Liver (tissue), 9 donors: ENCODE data around the gene DEK. TPM values are rescaled to one million over a fixed set of nuclear protein-coding genes. Genes with fewer than 3 reads are reported as not detected.

ENCODE experiments used
- DNase-seq: peaks from one replicate; pipeline ENCODE4 v3.0.0-alpha.2; 2017; ENCODE audit warnings: low spot score
- H3K27ac ChIP-seq, 2 donors: one replicate each; pipeline ENCODE4 v1.7.0; 2013; ENCODE audit warnings: inconsistent platforms in 2 of 2, low read length in 2 of 2, control low read depth in 1 of 2, low read depth in 1 of 2, mild to moderate bottlenecking in 1 of 2
- H3K27me3 ChIP-seq, 4 donors: one replicate each; pipeline versions ENCODE4 v1.6.1 to v1.7.0; 2013; ENCODE audit warnings: low read length in 3 of 4, inconsistent platforms in 1 of 4, mild to moderate bottlenecking in 1 of 4, moderate library complexity in 1 of 4; ENCODE audit not compliant: control insufficient read depth in 4 of 4, insufficient read depth in 4 of 4
- H3K36me3 ChIP-seq, 4 donors: one replicate each; pipeline versions ENCODE4 v1.6.1 to v1.7.0; 2013; ENCODE audit warnings: low read length in 3 of 4, mild to moderate bottlenecking in 3 of 4, low read depth in 1 of 4, moderate library complexity in 1 of 4; ENCODE audit not compliant: control insufficient read depth in 4 of 4, insufficient read depth in 3 of 4
- H3K4me1 ChIP-seq, 4 donors: one replicate each; pipeline versions ENCODE4 v1.6.1 to v1.7.0; 2013; ENCODE audit warnings: low read length in 3 of 4, mild to moderate bottlenecking in 3 of 4, moderate library complexity in 1 of 4; ENCODE audit not compliant: control insufficient read depth in 4 of 4, insufficient read depth in 4 of 4
- H3K4me3 ChIP-seq, 3 donors: one replicate each; pipeline versions ENCODE4 v1.6.1 to v1.7.0; 2013; ENCODE audit warnings: low read length in 3 of 3, control low read depth in 1 of 3, low read depth in 1 of 3, mild to moderate bottlenecking in 1 of 3
- H3K9ac ChIP-seq, 2 donors: one replicate each; pipeline ENCODE4 v1.7.0; 2013; ENCODE audit warnings: low read length in 2 of 2, mild to moderate bottlenecking in 2 of 2, moderate library complexity in 2 of 2, control low read depth in 1 of 2, low read depth in 1 of 2
- H3K9me3 ChIP-seq, 4 donors: one replicate each; pipeline versions ENCODE4 v1.6.1 to v1.7.0; 2013; ENCODE audit warnings: low read length in 3 of 4; ENCODE audit not compliant: control insufficient read depth in 4 of 4
- EGR1 ChIP-seq, 2 donors: IDR thresholded peaks; 2 replicates each; pipeline ENCODE4 v1.6.1; 2016 to 2018; ENCODE audit warnings: antibody characterized with exemption in 2 of 2, low read depth in 2 of 2
- FOXA2 ChIP-seq: IDR thresholded peaks from 2 replicates; pipeline ENCODE4 v1.6.1; 2016; ENCODE audit warnings: antibody characterized with exemption
- GABPA ChIP-seq, 2 donors: IDR thresholded peaks in 1 of 2; conservative IDR thresholded peaks in 1 of 2; 2 replicates each; pipeline ENCODE4 v1.6.1; 2016; ENCODE audit warnings: antibody characterized with exemption in 2 of 2, mild to moderate bottlenecking in 1 of 2, moderate library complexity in 1 of 2
- HNF4A ChIP-seq, 2 donors: conservative IDR thresholded peaks; 2 replicates each; pipeline ENCODE4 v1.6.1; 2016; ENCODE audit warnings: antibody characterized with exemption in 2 of 2, mild to moderate bottlenecking in 2 of 2
- JUND ChIP-seq, 2 donors: IDR thresholded peaks; 2 replicates each; pipeline ENCODE4 v1.6.1; 2016; ENCODE audit warnings: antibody characterized with exemption in 2 of 2
- NR2F2 ChIP-seq: IDR thresholded peaks from 2 replicates; pipeline ENCODE4 v1.6.1; 2016; ENCODE audit warnings: antibody characterized with exemption
- RAD21 ChIP-seq, 2 donors: IDR thresholded peaks; 2 replicates each; pipeline ENCODE4 v1.6.1; 2016; ENCODE audit warnings: antibody characterized with exemption in 2 of 2, mild to moderate bottlenecking in 2 of 2
- RXRA ChIP-seq, 2 donors: IDR thresholded peaks; 2 replicates each; pipeline ENCODE4 v1.6.1; 2017 to 2018; ENCODE audit warnings: antibody characterized with exemption in 2 of 2, mild to moderate bottlenecking in 1 of 2
- SP1 ChIP-seq: IDR thresholded peaks from 2 replicates; pipeline ENCODE4 v1.6.1; 2018; ENCODE audit warnings: antibody characterized with exemption, mild to moderate bottlenecking
- TAF1 ChIP-seq: conservative IDR thresholded peaks from 2 replicates; pipeline ENCODE4 v1.6.1; 2016; ENCODE audit warnings: antibody characterized with exemption, mild to moderate bottlenecking
- WGBS: extraction: QIAGEN DNeasy Blood & Tissue Kit; methylation state at CpG from one replicate; pipeline ENCODE4 v1.1.7; 2013; 5-methylcytosine and 5-hydroxymethylcytosine counted together
- polyA plus RNA-seq, 2 donors: library from polyadenylated mRNA; stranded (reverse) in 1 of 2; unstranded in 1 of 2; fragments of 200-250 nt in 1 of 2; fragments of >200 nt in 1 of 2; fragmentation: Nextera tagmentation in 1 of 2; extraction: Ambion mirVana in 1 of 2; gene quantifications; one replicate each; pipeline versions ENCODE4 v1.2.1 to v1.2.3, GENCODE V29; 2013 to 2015
- total RNA-seq, 2 donors: library from RNA; depleted of rRNA; stranded (reverse); fragments of >200 nt; gene quantifications; one replicate each; pipeline ENCODE4 v1.2.3, GENCODE V29; 2014
- TF ChIP-seq, protein P1 (sequence below): IDR thresholded peaks from 2 replicates; pipeline ENCODE4 v1.6.1; 2016; ENCODE audit warnings: antibody characterized with exemption
- TF ChIP-seq, protein P2 (sequence below): IDR thresholded peaks from 2 replicates; pipeline ENCODE4 v1.6.1; 2016; ENCODE audit warnings: antibody characterized with exemption
- TF ChIP-seq, protein P3 (sequence below): fragments of 150-350 bp; IDR thresholded peaks from 2 replicates; pipeline ENCODE4 v1.5.1; 2017; ENCODE audit warnings: improper control_type of control experiment, low read depth, low read length; ENCODE audit not compliant: missing input control
- donor health status: healthy.
- donor health status: healthy.
- donor health status: healthy.
- donor health status: healthy.
- donor health status: healthy.

DEK gene
- total and polyA plus RNA-seq, 4 donors, result 19.7 to 92.6 (median 26.8) TPM

DNA sequence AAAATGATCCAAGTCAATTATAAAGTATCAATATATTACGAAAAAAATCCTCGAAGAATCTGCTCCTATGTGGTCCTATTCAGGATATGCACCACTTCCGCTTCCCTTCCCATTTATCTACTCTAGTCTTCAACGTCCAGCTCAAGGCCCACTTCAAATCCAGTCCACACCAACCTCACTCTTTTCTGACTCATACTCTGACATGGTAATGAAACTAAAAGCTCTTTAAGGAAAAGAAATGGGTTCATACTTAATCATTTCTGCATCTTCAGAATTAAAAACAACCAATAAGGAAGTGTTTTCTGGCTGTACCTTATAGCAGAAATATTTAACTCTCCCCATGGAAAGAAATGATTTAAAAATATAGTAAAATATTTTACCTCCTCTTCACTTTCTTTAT, 15.1 kb downstream of the DEK start:
- no peak for DNase-seq
- WGBS, result 92% methylated on average over 4 of the region's 4 CpGs
- Histone ChIP-seq H3K4me1 (no peaks in the 10 kb centered on the region), H3K36me3 (peaks cover 0 to 29% (median 11%) of the 10 kb centered on the region in 4 donors), H3K27me3 (no peaks in the 10 kb centered on the region), H3K27ac (no peak overlapping the region), H3K9ac (no peak overlapping the region), H3K4me3 (no peak overlapping the region), H3K9me3 (no peaks in the 10 kb centered on the region)
- TF ChIP-seq HNF4A (conservative IDR thresholded peaks at IDR 0.05), result no peak
- TF ChIP-seq, protein P1, sequence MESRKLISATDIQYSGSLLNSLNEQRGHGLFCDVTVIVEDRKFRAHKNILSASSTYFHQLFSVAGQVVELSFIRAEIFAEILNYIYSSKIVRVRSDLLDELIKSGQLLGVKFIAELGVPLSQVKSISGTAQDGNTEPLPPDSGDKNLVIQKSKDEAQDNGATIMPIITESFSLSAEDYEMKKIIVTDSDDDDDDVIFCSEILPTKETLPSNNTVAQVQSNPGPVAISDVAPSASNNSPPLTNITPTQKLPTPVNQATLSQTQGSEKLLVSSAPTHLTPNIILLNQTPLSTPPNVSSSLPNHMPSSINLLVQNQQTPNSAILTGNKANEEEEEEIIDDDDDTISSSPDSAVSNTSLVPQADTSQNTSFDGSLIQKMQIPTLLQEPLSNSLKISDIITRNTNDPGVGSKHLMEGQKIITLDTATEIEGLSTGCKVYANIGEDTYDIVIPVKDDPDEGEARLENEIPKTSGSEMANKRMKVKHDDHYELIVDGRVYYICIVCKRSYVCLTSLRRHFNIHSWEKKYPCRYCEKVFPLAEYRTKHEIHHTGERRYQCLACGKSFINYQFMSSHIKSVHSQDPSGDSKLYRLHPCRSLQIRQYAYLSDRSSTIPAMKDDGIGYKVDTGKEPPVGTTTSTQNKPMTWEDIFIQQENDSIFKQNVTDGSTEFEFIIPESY, result no peak

DNA sequence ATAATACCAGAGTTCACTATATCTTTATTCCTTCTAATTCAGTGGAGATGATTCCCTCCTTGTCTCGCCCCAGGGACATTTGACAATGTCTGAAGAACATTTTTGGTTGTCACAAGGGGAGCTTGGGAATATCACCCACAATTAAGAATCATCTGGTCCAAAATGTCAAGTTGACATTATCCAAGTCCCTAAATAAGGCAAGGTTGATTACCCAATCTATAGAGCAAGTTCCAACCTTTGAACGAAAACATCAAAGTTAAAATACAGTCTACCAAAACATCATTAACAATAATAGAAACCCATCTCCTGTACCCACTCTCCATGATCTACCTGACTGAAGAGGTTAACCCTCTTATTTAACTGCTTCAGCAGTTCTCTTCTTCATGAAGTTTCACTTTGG, 15.6 kb downstream of the DEK start:
- H3K27ac ChIP-seq, result no peak overlapping the region
- H3K9me3 ChIP-seq, result no peaks in the 10 kb centered on the region
- H3K27me3 ChIP-seq, result no peaks in the 10 kb centered on the region
- peaks cover 0 to 28% (median 13%) of the 10 kb centered on the region in 4 donors for H3K36me3 ChIP-seq
- DNase-seq, result no peak
- 67% methylated on average over 2 of the region's 2 CpGs for WGBS
- TF ChIP-seq RAD21 (IDR thresholded peaks at IDR 0.05), result no peak
- TF ChIP-seq NR2F2, result no peak
- no peak for TF ChIP-seq JUND (IDR thresholded peaks at IDR 0.05)
- TF ChIP-seq HNF4A (conservative IDR thresholded peaks at IDR 0.05), result peak in 1 of 2 donors; percentile 13
- TF ChIP-seq EGR1 (IDR thresholded peaks at IDR 0.05; ENCODE audit: low read depth in 2 of 2), result no peak
- no peak overlapping the region for H3K4me3 ChIP-seq
- H3K4me1 ChIP-seq, result no peaks in the 10 kb centered on the region
- no peak overlapping the region for H3K9ac ChIP-seq

DNA sequence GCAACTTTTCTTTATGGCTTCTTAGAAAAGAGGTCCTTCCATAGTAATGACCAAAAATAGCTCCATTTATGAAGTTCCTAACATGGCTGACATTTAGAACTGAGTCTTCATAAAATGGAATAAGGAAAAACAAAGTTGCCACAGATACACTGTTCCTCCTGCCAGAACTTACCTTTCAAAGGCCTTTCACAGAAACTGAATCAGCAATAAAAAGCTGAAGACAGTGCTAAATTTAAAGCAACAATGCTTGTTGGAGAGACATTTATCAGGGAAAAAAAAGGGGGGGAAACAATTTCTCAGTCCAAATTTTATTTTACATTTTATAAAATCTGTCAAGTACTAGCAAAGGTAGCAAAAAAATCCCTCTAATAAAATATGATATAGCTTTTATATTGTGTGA, 17.3 kb downstream of the DEK start:
- Histone ChIP-seq H3K4me1 (no peaks in the 10 kb centered on the region), H3K9ac (no peak overlapping the region), H3K27ac (no peak overlapping the region), H3K4me3 (no peak overlapping the region), H3K36me3 (peaks cover 0 to 34% (median 25%) of the 10 kb centered on the region in 4 donors), H3K9me3 (no peaks in the 10 kb centered on the region), H3K27me3 (no peaks in the 10 kb centered on the region)
- no peak for DNase-seq
- TF ChIP-seq, protein P2, sequence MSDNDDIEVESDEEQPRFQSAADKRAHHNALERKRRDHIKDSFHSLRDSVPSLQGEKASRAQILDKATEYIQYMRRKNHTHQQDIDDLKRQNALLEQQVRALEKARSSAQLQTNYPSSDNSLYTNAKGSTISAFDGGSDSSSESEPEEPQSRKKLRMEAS, result no peak
- TF ChIP-seq, protein P3, sequence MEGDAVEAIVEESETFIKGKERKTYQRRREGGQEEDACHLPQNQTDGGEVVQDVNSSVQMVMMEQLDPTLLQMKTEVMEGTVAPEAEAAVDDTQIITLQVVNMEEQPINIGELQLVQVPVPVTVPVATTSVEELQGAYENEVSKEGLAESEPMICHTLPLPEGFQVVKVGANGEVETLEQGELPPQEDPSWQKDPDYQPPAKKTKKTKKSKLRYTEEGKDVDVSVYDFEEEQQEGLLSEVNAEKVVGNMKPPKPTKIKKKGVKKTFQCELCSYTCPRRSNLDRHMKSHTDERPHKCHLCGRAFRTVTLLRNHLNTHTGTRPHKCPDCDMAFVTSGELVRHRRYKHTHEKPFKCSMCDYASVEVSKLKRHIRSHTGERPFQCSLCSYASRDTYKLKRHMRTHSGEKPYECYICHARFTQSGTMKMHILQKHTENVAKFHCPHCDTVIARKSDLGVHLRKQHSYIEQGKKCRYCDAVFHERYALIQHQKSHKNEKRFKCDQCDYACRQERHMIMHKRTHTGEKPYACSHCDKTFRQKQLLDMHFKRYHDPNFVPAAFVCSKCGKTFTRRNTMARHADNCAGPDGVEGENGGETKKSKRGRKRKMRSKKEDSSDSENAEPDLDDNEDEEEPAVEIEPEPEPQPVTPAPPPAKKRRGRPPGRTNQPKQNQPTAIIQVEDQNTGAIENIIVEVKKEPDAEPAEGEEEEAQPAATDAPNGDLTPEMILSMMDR, result no peak
- TF ChIP-seq GABPA (IDR thresholded peaks at IDR 0.05 in 1 of 2, conservative IDR thresholded peaks at IDR 0.05 in 1 of 2) (no peak), SP1 (no peak), TAF1 (no peak), FOXA2 (no peak), RAD21 (IDR thresholded peaks at IDR 0.05) (no peak), RXRA (IDR thresholded peaks at IDR 0.05) (no peak)
